GM18873 (cell line): ENCODE results near the gene ATP6V0D1.

Experiments used
- ATAC-seq: cut with Tn5 transposase; IDR thresholded peaks from one replicate; pipeline ENCODE4 v1.9.1; 2021; ENCODE audit warnings: mild to moderate bottlenecking, moderate library complexity, moderate number of reproducible peaks; ENCODE audit not compliant: unreplicated experiment, low FRiP score

Gene ATP6V0D1

DNA sequence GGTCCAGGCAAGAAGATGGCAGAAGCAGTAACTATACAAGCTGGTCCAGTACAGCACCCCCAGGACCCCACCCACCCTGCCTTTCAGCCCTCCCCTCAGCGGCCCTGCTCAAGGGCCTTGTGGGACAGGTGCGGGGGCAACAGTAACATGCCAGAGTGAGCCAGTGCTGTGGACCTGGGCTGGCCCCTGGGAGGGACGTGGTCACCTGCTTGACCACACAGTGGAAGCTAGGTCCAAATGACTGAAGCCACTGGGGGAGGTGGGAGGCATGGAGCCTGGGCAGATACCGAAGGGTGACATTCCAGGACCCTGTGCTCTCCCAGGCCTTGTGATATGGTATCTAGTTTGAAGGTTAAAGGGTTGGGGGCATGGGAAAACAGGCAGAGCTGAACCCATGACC lies 17.3 kb downstream of the ATP6V0D1 start:
- ATAC-seq, result no peak

DNA sequence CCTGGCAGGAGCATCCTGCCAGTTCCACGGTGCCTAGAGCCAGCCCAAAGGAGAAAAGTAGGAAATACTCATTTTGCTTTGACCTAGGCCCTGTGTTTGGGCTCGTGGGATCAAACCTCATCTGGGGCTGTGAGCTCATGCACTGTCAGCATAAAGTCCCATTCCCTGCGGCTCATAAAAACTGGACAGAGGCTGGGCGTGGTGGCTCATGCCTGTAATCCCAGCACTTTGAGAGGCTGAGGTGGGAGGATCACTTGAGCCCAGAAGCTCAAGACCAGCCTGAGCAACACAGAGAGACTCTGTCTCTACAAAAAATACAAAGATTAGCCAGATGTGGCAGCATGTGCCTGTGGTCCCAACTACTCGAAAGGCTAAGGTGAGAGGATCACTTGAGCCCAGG lies 17.9 kb downstream of the ATP6V0D1 start:
- no peak for ATAC-seq

DNA sequence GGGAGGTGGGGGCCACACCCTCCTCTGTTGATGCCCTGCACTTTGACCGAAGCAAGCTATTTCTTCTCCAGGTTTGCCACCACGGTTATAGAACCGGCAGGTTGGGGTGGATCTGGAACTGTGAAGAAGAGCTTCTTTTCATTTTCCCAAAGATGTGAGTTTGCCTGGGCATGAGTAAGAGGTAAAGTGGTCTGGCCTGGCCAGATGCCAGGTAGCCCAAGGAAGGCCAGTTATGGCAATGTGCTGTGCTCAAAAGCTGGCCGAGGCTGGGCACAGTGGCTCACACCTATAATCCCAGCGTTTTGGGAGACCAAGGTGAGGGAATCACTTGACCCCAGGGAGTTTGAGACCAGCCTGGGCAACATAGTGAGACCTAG lies 18.7 kb downstream of the ATP6V0D1 start:
- no peak for ATAC-seq

DNA sequence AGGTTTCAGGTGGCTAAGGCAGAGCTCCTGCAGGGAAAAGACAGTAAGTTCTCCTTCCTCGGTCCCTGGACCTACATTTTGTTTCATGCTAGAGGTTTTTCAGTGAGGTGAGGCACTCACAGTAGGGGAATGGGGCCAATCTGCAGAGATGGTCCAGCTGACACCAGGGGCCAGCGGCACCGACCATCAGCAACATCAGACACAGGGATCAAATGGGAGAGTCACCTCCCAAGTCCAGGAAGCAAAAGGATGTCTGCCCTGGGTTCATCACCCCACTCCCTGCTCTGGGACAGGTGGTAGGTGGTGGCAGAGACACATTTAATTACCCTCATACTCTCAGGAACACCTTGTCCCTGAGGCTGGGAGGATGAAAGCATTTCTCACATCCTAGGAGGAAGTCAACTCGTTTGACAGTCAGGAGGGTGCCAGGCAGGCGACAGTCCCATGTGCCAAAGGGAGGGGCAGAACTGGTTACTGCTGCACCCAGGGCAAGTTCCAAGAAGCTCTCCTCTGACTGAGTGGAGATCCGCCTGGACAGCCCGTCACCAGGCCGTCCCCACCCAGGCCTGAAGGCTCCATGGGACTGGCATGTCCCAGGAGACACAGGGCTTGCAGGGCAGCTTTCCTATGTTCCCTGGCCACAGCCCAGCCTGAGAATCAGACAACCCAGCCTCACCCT lies 19.2 kb downstream of the ATP6V0D1 start:
- no peak for ATAC-seq

DNA sequence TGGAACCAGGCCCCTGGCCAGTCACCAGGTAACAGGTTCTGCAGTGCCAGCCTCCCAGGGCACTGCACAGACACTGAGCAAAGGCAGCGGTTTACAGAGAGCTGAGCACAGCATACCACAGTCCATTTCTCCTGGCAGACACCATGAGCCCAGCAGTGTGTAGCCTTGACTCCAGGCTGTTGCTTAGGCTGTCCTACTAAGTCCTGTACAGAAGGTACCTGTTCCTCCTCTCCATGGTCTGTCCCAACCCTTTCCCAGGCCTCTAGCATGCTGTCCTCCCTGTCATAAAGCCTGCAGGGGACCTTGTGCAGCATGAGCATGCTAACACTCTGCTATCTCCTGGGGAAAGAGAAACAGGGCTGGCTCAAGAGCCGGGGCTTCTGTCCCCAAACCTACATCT lies 20.0 kb downstream of the ATP6V0D1 start:
- no peak for ATAC-seq

DNA sequence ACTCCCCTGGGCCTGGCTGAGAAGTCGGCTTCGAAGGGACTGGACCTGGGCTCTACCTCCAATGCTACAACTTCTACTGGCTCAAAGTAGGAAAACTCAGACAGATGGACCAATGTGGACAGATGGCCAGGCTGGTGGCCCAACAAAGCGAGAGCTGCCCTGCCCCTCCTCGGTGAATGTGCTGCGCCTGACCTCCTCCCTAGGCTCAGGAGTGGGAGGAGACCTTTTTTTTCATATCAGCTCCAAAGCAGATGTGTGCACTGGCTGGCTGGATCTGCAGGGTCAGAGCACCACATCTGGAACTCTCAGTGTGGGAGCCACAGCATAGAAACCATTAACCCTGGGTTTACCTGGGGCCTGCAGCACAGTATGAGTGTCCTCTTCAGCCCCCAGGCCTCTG lies 20.8 kb downstream of the ATP6V0D1 start:
- no peak for ATAC-seq

DNA sequence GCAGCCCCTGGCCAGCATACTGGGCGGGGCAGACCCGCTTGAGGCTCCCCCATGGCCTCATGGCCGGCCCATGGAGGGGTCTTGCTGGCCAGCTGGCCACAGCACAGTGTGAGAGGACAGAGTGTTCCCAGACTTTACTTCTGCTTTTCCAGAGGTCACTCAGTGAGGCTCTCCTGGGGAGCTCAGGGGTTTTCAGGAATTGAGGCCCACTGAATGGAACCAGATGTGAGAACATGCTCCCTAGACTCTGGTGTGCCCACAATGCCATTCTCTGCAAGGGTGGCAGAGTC lies 21.2 kb downstream of the ATP6V0D1 start:
- no peak for ATAC-seq

DNA sequence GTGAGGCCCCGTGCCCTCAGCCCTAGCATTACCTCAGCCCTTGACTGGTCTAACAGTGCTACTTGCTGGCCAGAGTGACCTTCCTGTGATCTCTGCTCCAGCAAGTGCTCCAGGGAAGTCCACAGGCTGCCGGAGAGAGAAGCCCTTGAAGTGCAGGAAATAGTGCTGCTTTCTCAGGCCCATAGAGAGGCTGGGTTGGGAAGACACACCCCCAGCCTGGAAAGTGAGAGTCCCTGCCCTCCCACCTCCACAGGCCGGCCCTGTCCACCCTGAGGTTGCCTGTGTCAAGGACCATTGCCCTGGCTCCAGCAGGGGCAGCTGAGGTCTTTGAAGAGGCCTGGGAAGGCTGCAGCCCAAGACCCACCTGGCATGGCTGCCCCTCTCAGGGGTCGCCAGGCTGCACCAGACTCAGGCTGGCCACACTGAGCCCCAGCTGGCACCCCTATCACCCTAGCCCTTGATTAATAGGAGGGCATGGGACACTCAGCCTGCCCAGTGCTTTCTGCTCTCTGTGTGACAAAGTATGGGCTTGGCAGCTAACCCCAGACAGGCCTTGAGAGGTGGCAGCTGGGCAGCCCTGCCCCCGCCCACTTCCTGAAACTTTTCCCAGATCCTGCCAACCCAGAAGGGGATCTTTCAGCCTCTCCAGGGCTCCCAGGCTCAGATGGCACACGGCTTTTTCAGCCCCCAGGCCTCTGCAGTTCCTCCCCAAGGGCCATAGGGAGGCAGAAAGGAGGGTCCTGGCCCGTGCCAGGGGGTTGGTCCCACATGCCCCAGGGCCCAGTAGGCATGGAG lies 21.7 kb downstream of the ATP6V0D1 start:
- no peak for ATAC-seq

DNA sequence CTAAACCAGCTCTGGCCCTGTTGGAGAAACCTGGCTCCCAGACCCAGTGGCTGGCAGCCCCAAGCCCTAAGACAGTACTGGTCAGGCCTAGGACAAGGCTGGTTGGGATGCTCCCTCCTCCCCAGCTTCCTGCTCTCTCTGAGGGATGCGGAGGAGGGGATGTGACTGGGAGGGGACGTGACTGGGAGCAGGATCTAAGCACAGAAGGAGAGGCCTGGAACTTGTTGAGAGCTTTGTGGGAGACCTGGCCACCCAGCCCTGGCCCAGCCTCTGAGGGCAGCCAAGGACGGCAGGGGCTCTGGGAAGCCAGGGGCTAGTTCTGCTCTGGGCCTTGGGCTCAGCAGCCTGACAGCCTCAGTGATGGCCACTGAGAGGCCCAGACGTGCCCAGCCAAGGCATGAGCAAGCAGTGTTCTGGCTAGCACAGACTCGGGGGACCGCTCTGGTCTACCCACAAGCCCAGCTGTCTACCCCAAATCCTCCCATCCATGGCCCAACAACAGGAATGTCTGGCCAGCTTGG lies 22.8 kb downstream of the ATP6V0D1 start:
- no peak for ATAC-seq

DNA sequence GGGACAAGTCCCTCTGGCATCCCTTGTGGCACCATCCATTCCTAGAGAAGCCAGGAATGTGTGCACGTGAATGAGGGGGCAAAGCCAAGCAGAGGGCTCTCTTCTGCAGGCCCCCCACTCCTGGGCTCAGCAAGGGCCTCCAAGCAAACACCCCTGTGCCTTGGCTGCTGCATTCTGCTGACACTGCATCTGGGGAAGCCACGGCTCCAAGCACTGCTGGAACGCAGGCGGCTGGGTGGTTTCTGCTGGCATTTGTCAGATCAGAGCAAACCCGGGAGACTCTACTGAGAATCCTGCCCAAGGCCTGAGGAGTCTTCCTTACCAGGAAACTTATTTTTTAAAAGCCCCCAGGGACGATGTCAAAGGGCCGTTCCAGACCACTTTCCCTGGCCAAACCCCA lies 23.3 kb downstream of the ATP6V0D1 start:
- ATAC-seq, result no peak

DNA sequence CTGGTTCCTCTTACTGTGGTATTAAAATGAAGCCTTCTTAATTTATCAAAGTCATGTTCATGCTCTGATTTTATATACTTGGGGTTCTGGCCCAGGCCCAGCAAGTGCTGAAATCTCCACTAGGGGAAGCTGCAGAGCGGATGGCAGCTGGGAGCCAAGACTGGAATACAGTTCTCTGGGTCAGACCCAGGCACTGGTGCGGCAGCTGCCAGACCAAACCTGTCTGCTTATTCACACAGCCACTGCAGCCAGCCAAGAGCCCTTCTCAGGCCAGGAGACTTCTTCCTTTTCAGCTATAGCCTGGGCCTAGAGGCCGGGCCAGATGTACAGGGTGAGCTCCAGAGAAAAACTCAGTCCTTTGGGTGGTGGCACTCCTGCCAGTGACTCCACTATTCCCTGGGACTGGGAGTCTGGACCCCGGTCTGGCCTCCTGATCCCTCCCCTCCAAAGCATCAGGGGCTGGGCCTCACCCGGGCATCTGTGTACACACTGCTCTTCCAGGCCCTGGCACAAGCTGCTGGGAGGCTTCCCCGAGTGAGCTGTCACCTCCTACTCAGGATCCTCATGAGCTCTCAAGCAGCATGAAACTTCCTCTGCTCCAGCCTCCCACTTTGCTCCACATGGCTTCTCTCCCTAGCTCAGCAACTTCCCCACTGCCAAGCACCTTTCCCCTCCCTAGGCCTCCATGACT lies 24.4 kb downstream of the ATP6V0D1 start:
- no peak for ATAC-seq

DNA sequence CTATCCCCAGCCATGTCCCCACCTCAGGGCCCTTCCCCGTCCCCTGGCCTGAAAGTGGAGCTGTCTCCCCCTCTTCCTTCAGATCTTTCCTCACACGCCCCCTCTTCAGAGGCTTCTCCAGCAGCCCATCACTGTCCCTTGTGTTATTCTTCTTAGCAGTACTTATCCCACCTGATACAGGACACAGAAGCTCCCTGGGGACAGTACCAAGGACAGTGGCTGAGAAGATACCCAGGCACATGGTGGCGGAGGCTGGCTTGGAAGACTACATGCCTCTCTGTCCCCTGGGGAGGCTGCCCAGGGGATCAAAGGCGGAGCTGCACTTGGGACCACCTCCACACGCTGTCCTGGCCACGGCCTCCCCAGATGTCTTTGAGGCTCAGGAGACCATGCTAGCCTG lies 26.1 kb downstream of the ATP6V0D1 start:
- no peak for ATAC-seq

DNA sequence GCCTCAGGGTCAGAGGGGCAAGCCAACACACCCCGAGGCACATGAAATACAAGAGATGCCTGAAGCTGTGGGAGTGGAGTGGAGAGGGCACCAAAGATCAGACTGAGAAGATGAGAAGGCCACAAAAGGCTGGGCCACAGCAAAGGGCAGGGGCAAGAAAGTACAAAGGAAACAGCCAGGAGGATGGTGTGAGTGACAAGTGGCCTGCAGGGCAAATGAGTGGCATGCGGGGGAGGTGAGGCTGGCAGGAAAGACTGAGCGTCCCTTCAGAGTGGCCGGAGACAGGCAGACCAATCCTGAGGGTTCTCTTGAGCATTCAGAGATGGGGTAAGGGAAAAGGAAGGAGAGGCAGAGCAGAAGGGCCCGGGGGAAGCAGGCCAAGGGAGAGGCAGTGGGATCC lies 26.9 kb downstream of the ATP6V0D1 start:
- ATAC-seq, result no peak

DNA sequence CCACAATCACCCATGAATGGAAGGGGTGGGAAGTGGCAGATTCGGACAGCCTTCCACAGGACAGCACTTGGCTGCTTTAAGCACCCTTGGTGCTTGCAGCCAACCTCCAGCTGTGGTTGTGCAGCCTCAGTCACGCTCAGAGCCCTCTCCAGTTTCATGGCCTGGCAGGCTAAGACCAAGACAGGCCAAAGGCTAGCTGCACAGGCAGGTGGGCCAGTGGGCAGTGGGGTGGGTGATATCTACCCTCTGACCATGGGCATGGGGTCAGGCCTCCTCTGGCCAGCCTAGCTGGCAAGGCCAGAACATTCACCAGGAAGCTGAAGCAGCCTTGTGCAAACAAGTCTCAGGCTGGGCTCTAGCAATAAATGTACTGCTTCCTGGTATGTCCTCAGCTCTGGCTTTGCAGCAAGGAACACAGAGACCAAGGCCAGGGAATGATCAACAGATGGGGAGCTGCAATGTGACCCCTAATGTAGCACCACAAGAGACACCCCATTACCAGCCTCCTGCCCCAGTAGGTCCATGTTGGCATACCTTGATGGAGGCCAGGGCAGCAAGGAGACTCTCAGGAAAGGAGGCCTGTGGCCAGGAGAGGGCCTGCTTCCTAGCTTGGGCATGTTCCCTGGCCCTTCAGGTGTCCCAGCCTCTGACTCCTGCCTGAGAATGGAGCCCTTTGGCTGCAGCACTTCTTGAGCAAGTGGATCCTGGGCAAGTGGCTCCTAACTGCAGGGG lies 29.1 kb downstream of the ATP6V0D1 start:
- ATAC-seq, result no peak

DNA sequence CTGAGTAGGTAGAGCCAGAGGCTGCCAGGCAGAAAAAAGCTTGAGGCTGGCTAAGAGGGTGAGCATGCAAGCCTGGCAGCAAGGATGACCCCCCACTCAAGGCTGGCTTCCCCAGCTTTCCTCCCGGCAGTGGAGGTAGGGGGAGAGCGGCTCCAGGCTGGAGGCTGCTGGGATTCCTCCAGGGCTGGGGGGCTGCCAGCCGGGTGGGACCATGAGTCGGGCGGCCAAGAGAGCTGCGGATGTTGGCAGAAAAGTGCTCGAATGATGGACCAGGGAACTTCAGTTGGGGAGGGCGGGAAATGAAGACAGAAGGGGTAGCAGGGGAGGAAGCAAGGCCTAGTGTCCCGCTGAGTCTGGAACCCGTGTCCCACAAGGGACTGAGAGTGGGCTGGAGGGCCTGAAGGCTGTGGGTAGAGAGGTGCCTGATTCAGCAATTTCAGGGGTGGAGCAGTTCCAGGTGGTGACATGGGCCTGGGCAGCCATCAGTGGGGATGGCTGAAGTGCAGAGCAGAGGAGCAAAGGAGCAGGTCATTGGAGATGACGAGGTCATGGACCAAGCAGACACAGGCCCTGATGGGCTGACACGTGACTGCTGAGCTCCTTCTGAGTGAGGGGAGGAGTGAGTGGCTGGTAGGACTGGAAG lies 29.8 kb downstream of the ATP6V0D1 start:
- ATAC-seq, result no peak

DNA sequence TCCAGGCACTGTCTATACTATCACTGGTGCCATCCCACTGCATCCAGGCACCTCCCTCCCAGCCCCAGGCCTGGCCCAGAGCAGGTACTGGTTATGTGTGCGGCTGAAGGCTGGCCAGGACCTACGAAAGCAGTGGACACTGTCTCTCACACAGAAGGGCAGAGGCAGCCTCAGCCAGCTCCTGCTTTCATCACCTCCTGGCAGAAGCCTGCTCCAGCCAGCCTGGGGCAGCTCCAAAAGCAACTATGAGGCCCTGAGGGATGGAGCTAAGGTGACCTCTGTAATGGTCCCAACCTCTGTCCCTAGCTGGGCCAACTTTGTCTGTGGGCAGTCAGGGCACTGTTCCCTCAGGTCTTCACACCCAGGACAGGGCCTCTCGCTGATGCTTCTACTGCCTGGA lies 31.2 kb downstream of the ATP6V0D1 start:
- no peak for ATAC-seq

DNA sequence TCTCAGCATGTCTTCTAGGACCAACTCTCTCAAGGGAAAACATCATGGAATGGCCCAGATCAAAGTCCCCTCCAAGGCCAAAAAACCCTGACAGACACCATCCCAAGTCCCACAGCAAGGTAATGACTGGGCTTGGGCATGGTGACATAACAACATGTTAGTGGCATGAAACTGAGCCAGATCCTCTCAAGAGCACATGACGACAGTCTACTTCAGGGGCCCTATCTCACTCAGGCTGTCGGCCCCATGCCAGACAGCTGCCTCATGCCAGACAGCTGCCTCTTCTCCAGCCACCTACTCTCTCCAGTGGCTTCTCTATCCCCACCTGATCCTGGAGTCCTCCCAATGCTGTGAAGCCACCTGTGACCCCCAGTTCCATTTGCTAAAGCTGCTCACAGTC lies 31.6 kb downstream of the ATP6V0D1 start:
- ATAC-seq, result no peak

DNA sequence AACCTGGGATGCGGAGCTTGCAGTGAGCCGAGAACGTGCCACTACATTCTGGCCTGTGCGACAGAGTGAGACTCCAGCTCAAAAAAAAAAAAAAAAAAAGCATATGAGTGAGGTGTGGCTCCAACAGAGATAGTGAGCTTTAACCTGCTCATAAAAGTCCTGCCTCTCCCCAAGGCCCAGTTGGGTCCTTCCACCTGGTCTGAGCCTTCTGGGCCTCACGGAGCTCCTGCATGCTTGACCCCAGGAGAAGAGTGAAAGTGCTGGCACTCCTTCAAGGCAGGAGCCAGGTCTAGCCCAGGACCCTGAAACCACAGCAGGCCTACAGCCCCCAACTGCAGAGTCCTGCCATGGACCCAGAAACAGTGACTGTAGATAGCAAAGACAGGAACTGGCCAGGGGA lies 32.4 kb downstream of the ATP6V0D1 start:
- ATAC-seq, result no peak

DNA sequence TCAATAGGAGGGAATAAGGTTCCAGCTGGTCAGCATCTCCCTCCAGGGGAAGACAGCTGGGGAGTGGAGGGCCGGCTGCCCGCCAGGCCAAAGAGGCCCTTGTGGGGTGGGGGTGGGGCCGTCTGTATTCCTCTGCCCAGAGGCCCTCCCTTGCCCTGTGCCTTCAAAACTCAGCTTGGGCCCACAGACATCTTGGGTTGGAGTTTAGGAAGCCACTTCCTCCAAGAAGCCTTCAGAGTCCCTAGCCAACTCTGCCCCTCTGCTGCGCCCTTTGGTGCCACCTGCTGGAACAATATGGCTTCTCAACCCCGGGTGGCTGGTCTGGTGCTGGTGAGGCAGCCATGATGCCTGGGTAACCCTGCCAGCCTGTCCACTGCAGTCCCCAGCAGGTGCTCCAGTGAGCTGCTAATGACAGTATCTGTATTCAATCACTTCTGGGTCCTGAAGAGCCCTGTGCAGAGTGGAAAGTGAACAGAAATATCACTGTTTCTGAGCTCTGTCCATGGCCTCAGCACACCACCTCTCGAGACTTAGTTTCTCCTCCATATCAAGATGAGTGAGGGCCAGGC lies 33.4 kb downstream of the ATP6V0D1 start:
- ATAC-seq, result no peak

DNA sequence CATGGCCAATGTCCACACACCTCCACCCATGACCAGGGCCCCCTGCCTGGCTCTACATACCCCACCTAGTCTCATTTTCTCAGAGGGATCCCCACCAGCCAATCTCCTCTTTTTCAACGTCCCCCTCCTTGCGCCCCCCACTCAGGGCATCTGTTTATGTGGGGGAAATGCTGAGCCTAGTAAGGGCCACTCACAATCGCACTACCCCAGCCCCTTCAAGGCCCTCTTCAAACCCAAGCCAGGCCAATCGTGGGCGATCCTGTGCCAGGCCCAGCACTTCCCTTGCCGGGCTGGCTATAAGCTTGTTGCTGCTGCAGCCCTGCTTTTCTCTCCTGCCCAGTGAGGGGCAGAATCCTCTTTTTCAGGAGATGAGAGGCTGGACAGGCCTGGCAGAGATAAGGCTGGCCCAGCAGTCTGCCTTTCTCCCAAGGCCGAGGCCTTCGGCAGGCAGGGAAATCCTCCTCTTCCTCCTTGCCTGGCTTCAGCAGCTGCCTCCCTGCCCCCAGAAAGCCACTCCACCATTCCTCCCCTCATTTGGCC lies 33.9 kb downstream of the ATP6V0D1 start:
- no peak for ATAC-seq
